ENCODE results near the gene CGNL1. TPM values are rescaled to one million over a fixed set of nuclear protein-coding genes. Genes with fewer than 3 reads are reported as not detected.

CGNL1 gene
- polyA plus RNA-seq, 2 of the 4 experiments (the other 2 are of a cell fraction): 1.4 to 1.8 TPM

- Histone ChIP-seq H3K4me1 (no peaks in the 10 kb centered on the region), H3K4me2 (no peak overlapping the region), H3K4me3 (no peak overlapping the region), H3K9me3 (no peaks in the 10 kb centered on the region), H3K27ac (no peak overlapping the region)
- WGBS (ENCODE audit: missing lambda C conversion rate): 77% methylated on average over 6 of the region's 6 CpGs
- CTCF ChIA-PET: interaction anchor here (0.5 to 1.0 kb wide), 5 partner anchors 8 to 89 kb away, joined by 3 to 4 read pairs (median 3); no protein-coding TSS in a partner anchor
- DNase-seq (ENCODE audit: low read depth in 1 of 2, low spot score in 1 of 2): no peak
- POLR2A ChIA-PET: interaction anchor here (0.6 kb wide), 1 partner anchor 1272 kb away, joined by 8 read pairs; no protein-coding TSS in a partner anchor
- no peak for TF ChIP-seq ZNF302 (CRISPR knock-in tag; IDR thresholded peaks at IDR 0.05)
- ATAC-seq: no peak
- FAIRE-seq: no peak
Observed at GRCh38 chr15:57438166-57438565, 61.9 kb downstream of the CGNL1 start.

GRCh38 chr15:57439128-57440027, 63.1 kb downstream of the CGNL1 start:
- Histone ChIP-seq H3K4me1 (no peaks in the 10 kb centered on the region), H3K4me2 (no peak overlapping the region), H3K27ac (no peak overlapping the region), H3K9me3 (no peaks in the 10 kb centered on the region), H3K4me3 (no peak overlapping the region)
- TF ChIP-seq SREBF2 (IDR thresholded peaks at IDR 0.05) (no peak), SMC3 (IDR thresholded peaks at IDR 0.05) (no peak), BCL3 (IDR thresholded peaks at IDR 0.05) (no peak), CTCF (IDR thresholded peaks at IDR 0.05) (no peak), POLR2AphosphoS2 (conservative IDR thresholded peaks at IDR 0.05; ENCODE audit: low read length) (no peak), ATOH8 (CRISPR knock-in tag; IDR thresholded peaks at IDR 0.05; ENCODE audit: low read depth) (no peak), E2F6 (IDR thresholded peaks at IDR 0.05; ENCODE audit: borderline replicate concordance, low read depth) (no peak), RNF2 (IDR thresholded peaks at IDR 0.05; ENCODE audit: borderline replicate concordance, low read depth) (no peak)
- FAIRE-seq (no peak), ATAC-seq (peak in 1 of 2 experiments; percentile 51; a peak in 1 of 6 replicates), DNase-seq (ENCODE audit: low read depth in 1 of 2, low spot score in 1 of 2) (no peak)
- ChIA-PET POLR2A (no interaction called here), CTCF (interaction anchor here (1.3 kb wide), 1 partner anchor 18 kb away, joined by 3 read pairs; no protein-coding TSS in a partner anchor)
- 89% methylated on average over 26 of the region's 26 CpGs for WGBS (ENCODE audit: missing lambda C conversion rate)

- FAIRE-seq (no peak), DNase-seq (ENCODE audit: low read depth in 1 of 2, low spot score in 1 of 2) (no peak), ATAC-seq (no peak)
- Histone ChIP-seq H3K4me1 (peaks cover 2% of the 10 kb centered on the region), H3K4me3 (no peak overlapping the region), H3K9me3 (no peaks in the 10 kb centered on the region), H3K4me2 (no peak overlapping the region), H3K27ac (no peak overlapping the region)
- TF ChIP-seq CTCF (IDR thresholded peaks at IDR 0.05) (no peak), RNF2 (IDR thresholded peaks at IDR 0.05; ENCODE audit: borderline replicate concordance, low read depth) (no peak), BHLHE40 (IDR thresholded peaks at IDR 0.05; ENCODE audit: low read depth, low read length) (no peak), FOSB (CRISPR knock-in tag; IDR thresholded peaks at IDR 0.05) (no peak), EHF (CRISPR knock-in tag; IDR thresholded peaks at IDR 0.05) (no peak), HEYL (CRISPR knock-in tag; IDR thresholded peaks at IDR 0.05) (no peak)
- ChIA-PET POLR2A (no interaction called here), CTCF (interaction anchor here (1.2 to 1.3 kb wide), 2 partner anchors 18 to 52 kb away, joined by 3 read pairs; no protein-coding TSS in a partner anchor)
- 90% methylated on average over 3 of the region's 3 CpGs for WGBS (ENCODE audit: missing lambda C conversion rate)
Observed at GRCh38 chr15:57440167-57440566, 63.9 kb downstream of the CGNL1 start.
